Right lobe of liver (tissue), 4 donors: Measurements from ENCODE around the gene OR4D2.

ENCODE experiments used
- POLR2A ChIP-seq: fragments of 450-650 bp; IDR thresholded peaks from one replicate; pipeline ENCODE4 v1.6.1; 2017; ENCODE audit warnings: antibody characterized with exemption, mild to moderate bottlenecking
- TF ChIP-seq, protein P1 (sequence below), 4 donors: fragments of 200-600 bp in 3 of 4; fragments of 450-650 bp in 1 of 4; IDR thresholded peaks; one replicate each; pipeline versions ENCODE4 v1.5.1 to v1.8.0; 2016 to 2022; ENCODE audit warnings: antibody characterized with exemption in 4 of 4, mild to moderate bottlenecking in 2 of 4
- donor health status: DM: no; HTN: no; CAD: no.
- donor health status: DM: no; HTN: no; CAD: no.
- donor health status: DM: no; HTN: yes; CAD: no.

DNA sequence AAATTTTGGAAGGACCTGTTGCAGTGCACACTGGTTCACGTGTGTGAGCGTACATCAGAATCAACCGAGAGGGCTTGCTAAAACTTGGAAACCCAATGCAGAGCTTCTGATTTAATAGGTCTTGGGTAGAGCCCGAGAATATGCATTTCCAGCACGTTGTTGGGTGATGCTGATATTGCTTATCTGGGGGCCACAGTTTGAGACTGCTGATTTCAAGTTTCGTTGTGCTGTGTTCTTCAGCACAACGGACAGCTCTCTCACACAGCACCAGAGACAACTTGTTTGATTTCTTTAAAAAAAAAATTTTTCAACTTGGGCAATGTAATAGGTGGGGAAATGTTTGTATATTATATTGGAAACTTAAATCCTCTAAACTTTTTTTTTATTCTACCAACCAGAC is 9.4 kb downstream of the OR4D2 start:
- TF ChIP-seq POLR2A = no peak
- TF ChIP-seq, protein P1, sequence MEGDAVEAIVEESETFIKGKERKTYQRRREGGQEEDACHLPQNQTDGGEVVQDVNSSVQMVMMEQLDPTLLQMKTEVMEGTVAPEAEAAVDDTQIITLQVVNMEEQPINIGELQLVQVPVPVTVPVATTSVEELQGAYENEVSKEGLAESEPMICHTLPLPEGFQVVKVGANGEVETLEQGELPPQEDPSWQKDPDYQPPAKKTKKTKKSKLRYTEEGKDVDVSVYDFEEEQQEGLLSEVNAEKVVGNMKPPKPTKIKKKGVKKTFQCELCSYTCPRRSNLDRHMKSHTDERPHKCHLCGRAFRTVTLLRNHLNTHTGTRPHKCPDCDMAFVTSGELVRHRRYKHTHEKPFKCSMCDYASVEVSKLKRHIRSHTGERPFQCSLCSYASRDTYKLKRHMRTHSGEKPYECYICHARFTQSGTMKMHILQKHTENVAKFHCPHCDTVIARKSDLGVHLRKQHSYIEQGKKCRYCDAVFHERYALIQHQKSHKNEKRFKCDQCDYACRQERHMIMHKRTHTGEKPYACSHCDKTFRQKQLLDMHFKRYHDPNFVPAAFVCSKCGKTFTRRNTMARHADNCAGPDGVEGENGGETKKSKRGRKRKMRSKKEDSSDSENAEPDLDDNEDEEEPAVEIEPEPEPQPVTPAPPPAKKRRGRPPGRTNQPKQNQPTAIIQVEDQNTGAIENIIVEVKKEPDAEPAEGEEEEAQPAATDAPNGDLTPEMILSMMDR (IDR thresholded peaks at IDR 0.05) = no peak
